ENCODE data around the gene TLE2.
A peak's percentile ranks its signal among the peaks of the same experiment; 100 is the strongest.

Gene TLE2

GRCh38 chr19:2949939-2950285, 79.2 kb downstream of the TLE2 start:
- H2AK5ac ChIP-seq (ENCODE audit: low read length, severe bottlenecking), result no peak overlapping the region
- peaks cover 8% of the 10 kb centered on the region for H3K79me1 ChIP-seq (replicated peaks; ENCODE audit: low read length, poor library complexity, severe bottlenecking)
- peak overlapping the region; percentile 94 for H3K9ac ChIP-seq (ENCODE audit: low read length)
- no peak overlapping the region for H4K8ac ChIP-seq (ENCODE audit: low read length)
- no peaks in the 10 kb centered on the region for H3K27me3 ChIP-seq (ENCODE audit: control insufficient read depth in 1 of 2, insufficient read depth in 1 of 2, low read length in 2 of 2)
- peak overlapping the region in 1 of 2 experiments; percentile 83 for H3K23ac ChIP-seq (ENCODE audit: low read length in 2 of 2)
- no peak overlapping the region for H3K27ac ChIP-seq (ENCODE audit: low read length, poor library complexity, severe bottlenecking)
- under 1% methylated on average over 11 of the region's 11 CpGs for WGBS
- DNase-seq, result no peak
- peak overlapping the region; percentile 75 to 98 for H3K18ac ChIP-seq (ENCODE audit: low read depth in 1 of 2, low read length in 2 of 2)
- H3K9me3 ChIP-seq (ENCODE audit: control insufficient read depth, low read length), result no peaks in the 10 kb centered on the region
- no peak overlapping the region for H2BK5ac ChIP-seq (ENCODE audit: low read depth, low read length, poor library complexity, severe bottlenecking)
- no peak overlapping the region for H2BK15ac ChIP-seq (ENCODE audit: low read depth, poor library complexity, severe bottlenecking)
- H3K14ac ChIP-seq (ENCODE audit: low read length in 2 of 2), result no peak overlapping the region
- H2BK120ac ChIP-seq (ENCODE audit: low read depth, low read length), result no peak overlapping the region
- H2BK12ac ChIP-seq (ENCODE audit: low read length in 2 of 2), result no peak overlapping the region
- no peak overlapping the region for H4K91ac ChIP-seq (ENCODE audit: low read length)
- peaks cover 10% of the 10 kb centered on the region for H3K4me1 ChIP-seq (ENCODE audit: control insufficient read depth, insufficient read depth, low read depth, low read length)
- H3K36me3 ChIP-seq (ENCODE audit: control insufficient read depth in 1 of 2, insufficient read depth in 2 of 2, low read depth in 1 of 2, low read length in 2 of 2), result peaks cover 0 to 6% of the 10 kb centered on the region in 2 experiments
- H3K4ac ChIP-seq (ENCODE audit: low read depth in 1 of 2, low read length in 2 of 2), result peak overlapping the region; percentile 84 to 97
- H3K4me3 ChIP-seq (ENCODE audit: insufficient read depth in 1 of 2, low read depth in 1 of 2, low read length in 2 of 2), result peak overlapping the region; percentile 86 to 96
- peak overlapping the region; percentile 79 for H3K4me2 ChIP-seq (ENCODE audit: low read length, poor library complexity, severe bottlenecking)
- H2AFZ ChIP-seq (ENCODE audit: low read depth, low read length), result no peak overlapping the region
